ENCODE measurements around the gene CHP2.

- no peak for TF ChIP-seq EZH2 (IDR thresholded peaks at IDR 0.05; ENCODE audit: borderline replicate concordance, insufficient read depth, low read depth, low read length, poor library complexity, severe bottlenecking)
- no peak for TF ChIP-seq CTCF (IDR thresholded peaks at IDR 0.05)
Measured at GRCh38 chr16:23739516-23739915, 15.3 kb upstream of the CHP2 start.

Data from B cell (primary cell).